ENCODE results near the gene IQUB. TPM values are rescaled to one million over a fixed set of nuclear protein-coding genes. Genes with fewer than 3 reads are reported as not detected.
A peak's percentile ranks its signal among the peaks of the same experiment; 100 is the strongest.

Gene IQUB
- total RNA-seq, 1 experiment from 2014 or later = 0.77 TPM

GRCh38 chr7:123558289-123558874 lies 24.0 kb upstream of the IQUB start:
- TF ChIP-seq HMGA2 (CRISPR knock-in tag; IDR thresholded peaks at IDR 0.05) = no peak
- no peak for TF ChIP-seq NR2C2 (CRISPR knock-in tag; IDR thresholded peaks at IDR 0.05)
- no peak for TF ChIP-seq AR (CRISPR knock-in tag; IDR thresholded peaks at IDR 0.05)
- no peak for TF ChIP-seq IRF1 (CRISPR knock-in tag; IDR thresholded peaks at IDR 0.05)
- no peak for TF ChIP-seq SMAD4 (CRISPR knock-in tag; IDR thresholded peaks at IDR 0.05)
- no peak for TF ChIP-seq CTCF (IDR thresholded peaks at IDR 0.05)
- TF ChIP-seq FOXK1 (CRISPR knock-in tag; IDR thresholded peaks at IDR 0.05) = no peak
- no peak for TF ChIP-seq ATF3 (CRISPR knock-in tag; conservative IDR thresholded peaks at IDR 0.05)
- TF ChIP-seq MAX (CRISPR knock-in tag; IDR thresholded peaks at IDR 0.05) = no peak
- TF ChIP-seq OVOL2 (CRISPR knock-in tag; IDR thresholded peaks at IDR 0.05; ENCODE audit: borderline replicate concordance) = no peak
- no peak for TF ChIP-seq SMAD3 (CRISPR knock-in tag; IDR thresholded peaks at IDR 0.05; ENCODE audit: borderline replicate concordance)
- no peak overlapping the region for H3K27ac Mint-ChIP-seq
- no peaks in the 10 kb centered on the region for H3K9me3 Mint-ChIP-seq
- CTCF ChIA-PET = interaction anchor here (0.9 to 1.9 kb wide), 6 partner anchors 23 to 124 kb away, joined by 3 to 17 read pairs (median 4); partner anchors contain the start of gene IQUB
- H3K4me3 Mint-ChIP-seq = no peak overlapping the region
- ATAC-seq (no peak), DNase-seq (ENCODE audit: low spot score) (no peak)
- no peaks in the 10 kb centered on the region; the same call in 1 of the 2 replicates for H3K4me1 Mint-ChIP-seq
- H3K36me3 Mint-ChIP-seq = 0 out of 2 replicates have a peak, but pooled peaks cover 2% of the 10 kb centered on the region
- no peaks in the 10 kb centered on the region for H3K27me3 Mint-ChIP-seq (ENCODE audit: low read depth)
- POLR2A ChIA-PET = interaction anchor here (1.2 kb wide), 2 partner anchors 24 to 36 kb away, joined by 3 read pairs; partner anchors contain the start of gene IQUB

GRCh38 chr7:123557398-123558288 lies 23.2 kb upstream of the IQUB start, which contains the start of gene NDUFA5:
Gene NDUFA5 (minus strand): TSS chr7:123557818. CDS start chr7:123557795, 23 bp downstream.
- POLR2A ChIA-PET = interaction anchor here (0.5 to 1.2 kb wide), 5 partner anchors 23 to 191 kb away, joined by 3 to 4 read pairs (median 3); partner anchors contain the start of gene IQUB
- Mint-ChIP-seq H3K9me3 (peaks cover 3% of the 10 kb centered on the region; the same call in 1 of the 2 replicates), H3K4me3 (no peak within 1 kb of the TSS), H3K4me1 (no peaks in the 10 kb centered on the region; the same call in 1 of the 2 replicates), H3K27ac (no peak within 1 kb of the TSS), H3K36me3 (peaks cover 9% of the 10 kb centered on the region), H3K27me3 (ENCODE audit: low read depth) (no peaks in the 10 kb centered on the region)
- DNase-seq (ENCODE audit: low spot score) (peak; percentile 97), ATAC-seq (peak; percentile 95)
- CTCF ChIA-PET = interaction anchor here (0.9 to 1.9 kb wide), 6 partner anchors 21 to 65 kb away, joined by 3 to 17 read pairs (median 4); partner anchors contain the start of gene IQUB
- TF ChIP-seq CREB1 (CRISPR knock-in tag; IDR thresholded peaks at IDR 0.05) (0 out of 2 replicates have a peak, but pooled peaks have one; percentile 31), PRRX2 (CRISPR knock-in tag; IDR thresholded peaks at IDR 0.05) (peak; percentile 46; the same call in 1 of the 2 replicates), CDX4 (CRISPR knock-in tag; IDR thresholded peaks at IDR 0.05; ENCODE audit: borderline replicate concordance) (no peak), NR3C1 (CRISPR knock-in tag; conservative IDR thresholded peaks at IDR 0.05; ENCODE audit: low read depth) (no peak), NFYB (CRISPR knock-in tag; conservative IDR thresholded peaks at IDR 0.05; ENCODE audit: low read depth) (no peak), ESRRA (CRISPR knock-in tag; IDR thresholded peaks at IDR 0.05; ENCODE audit: borderline replicate concordance) (peak; percentile 66; the same call in 1 of the 2 replicates), USF1 (CRISPR knock-in tag; IDR thresholded peaks at IDR 0.05) (no peak), FOXK1 (CRISPR knock-in tag; IDR thresholded peaks at IDR 0.05) (peak; percentile 79; the same call in 1 of the 2 replicates), SP1 (CRISPR knock-in tag; conservative IDR thresholded peaks at IDR 0.05) (peak; percentile 88), TEAD1 (CRISPR knock-in tag; IDR thresholded peaks at IDR 0.05) (0 out of 2 replicates have a peak, but pooled peaks have one; percentile 4)
